Activated naive CD4-positive, alpha-beta T cell treated with anti-CD3 and anti-CD28 coated beads, Interleukin-2, amount 50 U/mL, for 24 hours (primary cell): Measurements from ENCODE around the gene DZIP3.
A peak's percentile ranks its signal among the peaks of the same experiment; 100 is the strongest.

Experiments
- H3K27ac Mint-ChIP-seq: one replicate; pipeline ENCODE4 v1.8.0; 2021; ENCODE audit warnings: mild to moderate bottlenecking, mixed read lengths
- H3K27me3 Mint-ChIP-seq: one replicate; pipeline ENCODE4 v1.8.0; 2021; ENCODE audit warnings: mixed read lengths
- H3K36me3 Mint-ChIP-seq: one replicate; pipeline ENCODE4 v1.8.0; 2021; ENCODE audit warnings: mixed read lengths
- H3K4me1 Mint-ChIP-seq: one replicate; pipeline ENCODE4 v1.8.0; 2021; ENCODE audit warnings: mixed read lengths
- H3K4me3 Mint-ChIP-seq: one replicate; pipeline ENCODE4 v1.8.0; 2021; ENCODE audit warnings: mild to moderate bottlenecking, mixed read lengths
- H3K9me3 Mint-ChIP-seq: one replicate; pipeline ENCODE4 v1.8.0; 2021; ENCODE audit warnings: mixed read lengths

DZIP3 gene, protein sequence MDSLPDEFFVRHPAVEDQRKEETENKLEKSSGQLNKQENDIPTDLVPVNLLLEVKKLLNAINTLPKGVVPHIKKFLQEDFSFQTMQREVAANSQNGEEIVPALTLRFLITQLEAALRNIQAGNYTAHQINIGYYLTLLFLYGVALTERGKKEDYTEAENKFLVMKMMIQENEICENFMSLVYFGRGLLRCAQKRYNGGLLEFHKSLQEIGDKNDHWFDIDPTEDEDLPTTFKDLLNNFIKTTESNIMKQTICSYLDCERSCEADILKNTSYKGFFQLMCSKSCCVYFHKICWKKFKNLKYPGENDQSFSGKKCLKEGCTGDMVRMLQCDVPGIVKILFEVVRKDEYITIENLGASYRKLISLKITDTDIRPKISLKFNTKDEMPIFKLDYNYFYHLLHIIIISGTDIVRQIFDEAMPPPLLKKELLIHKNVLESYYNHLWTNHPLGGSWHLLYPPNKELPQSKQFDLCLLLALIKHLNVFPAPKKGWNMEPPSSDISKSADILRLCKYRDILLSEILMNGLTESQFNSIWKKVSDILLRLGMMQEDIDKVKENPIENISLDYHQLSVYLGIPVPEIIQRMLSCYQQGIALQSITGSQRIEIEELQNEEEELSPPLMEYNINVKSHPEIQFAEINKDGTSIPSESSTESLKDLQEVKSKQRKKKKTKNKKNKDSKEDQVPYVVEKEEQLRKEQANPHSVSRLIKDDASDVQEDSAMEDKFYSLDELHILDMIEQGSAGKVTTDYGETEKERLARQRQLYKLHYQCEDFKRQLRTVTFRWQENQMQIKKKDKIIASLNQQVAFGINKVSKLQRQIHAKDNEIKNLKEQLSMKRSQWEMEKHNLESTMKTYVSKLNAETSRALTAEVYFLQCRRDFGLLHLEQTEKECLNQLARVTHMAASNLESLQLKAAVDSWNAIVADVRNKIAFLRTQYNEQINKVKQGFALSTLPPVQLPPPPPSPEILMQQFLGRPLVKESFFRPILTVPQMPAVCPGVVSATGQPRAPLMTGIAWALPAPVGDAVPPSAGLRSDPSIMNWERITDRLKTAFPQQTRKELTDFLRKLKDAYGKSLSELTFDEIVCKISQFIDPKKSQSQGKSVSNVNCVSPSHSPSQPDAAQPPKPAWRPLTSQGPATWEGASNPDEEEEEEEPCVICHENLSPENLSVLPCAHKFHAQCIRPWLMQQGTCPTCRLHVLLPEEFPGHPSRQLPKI

DNA sequence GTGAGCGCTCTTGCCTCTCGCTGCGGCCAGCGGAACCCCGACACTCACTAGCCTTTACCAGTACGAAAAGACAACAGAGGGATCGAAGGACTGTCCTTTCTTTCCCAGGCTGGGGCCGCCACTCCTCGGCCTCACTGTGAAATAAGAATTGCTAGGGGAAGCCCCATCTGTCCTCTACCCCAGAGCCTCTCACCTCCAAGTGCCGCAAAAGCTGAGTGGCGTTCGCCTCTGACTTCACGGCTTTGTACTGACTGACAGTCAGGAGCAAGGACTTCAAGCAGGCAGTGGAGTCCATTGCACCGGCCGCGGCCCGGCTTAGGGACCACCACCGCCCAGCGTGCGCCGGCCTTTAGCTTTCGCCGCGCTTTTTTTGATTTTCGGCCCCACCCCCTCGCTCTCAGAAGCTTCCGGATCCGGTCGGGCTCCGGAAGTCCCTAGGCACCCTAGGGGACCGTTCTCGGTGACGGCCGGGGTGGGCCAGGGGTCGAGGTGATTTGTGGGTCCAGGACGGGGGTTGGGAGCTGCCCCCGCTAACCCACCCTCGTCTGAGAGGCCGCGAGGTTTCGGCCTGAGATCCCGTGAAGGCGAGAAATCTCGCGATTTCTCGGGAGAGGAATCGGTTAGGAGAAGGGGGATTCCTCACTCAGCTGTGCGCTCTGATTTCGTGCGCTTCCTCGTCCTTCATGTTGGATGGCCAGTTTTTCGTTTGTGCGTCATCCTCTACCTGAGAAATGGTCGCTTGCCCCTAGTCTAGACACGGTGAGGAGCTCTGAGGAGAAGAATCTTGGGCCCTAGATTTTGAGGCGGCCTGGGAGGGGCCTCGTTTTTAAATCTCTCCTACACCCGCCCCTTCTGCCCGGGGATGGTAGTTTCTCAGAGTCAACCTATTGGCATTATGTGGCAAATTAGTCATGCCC is at the start of gene DZIP3, which contains the start of gene CIP2A:
DZIP3 (plus strand) TSS at position 642 of the 917 bp plus-strand sequence. CDS start 15,685 bp downstream, outside the sequence.
CIP2A (minus strand) TSS at position 358 of the 917 bp plus-strand sequence; CDS start at position 295, 63 bp downstream.
- Mint-ChIP-seq H3K4me1 (peaks cover 41% of the 10 kb centered on the region), H3K27ac (peak within 1 kb of the TSS; percentile 96), H3K4me3 (peak within 1 kb of the TSS; percentile 96), H3K27me3 (no peaks in the 10 kb centered on the region), H3K9me3 (no peaks in the 10 kb centered on the region), H3K36me3 (peaks cover 3% of the 10 kb centered on the region)

DNA sequence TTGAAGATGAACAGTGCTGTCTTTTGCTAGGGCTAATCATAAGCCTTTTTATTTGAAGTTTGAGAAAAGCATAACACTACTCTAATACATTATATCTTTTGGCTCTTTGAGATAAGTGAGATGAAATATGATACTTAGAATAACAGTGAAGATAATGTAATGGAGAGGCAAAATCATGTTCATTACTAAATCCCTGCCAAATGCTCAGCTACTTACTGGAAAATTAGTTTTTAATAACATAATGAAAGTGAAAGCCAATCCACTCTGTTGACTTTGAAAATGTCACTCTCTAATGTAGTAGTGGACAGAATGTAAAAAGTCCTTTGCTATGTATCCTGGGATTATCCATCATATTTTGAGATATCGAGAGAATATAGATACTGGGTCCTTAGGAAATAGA is 43.3 kb upstream of the DZIP3 start:
- H3K9me3 Mint-ChIP-seq = no peaks in the 10 kb centered on the region
- H3K27me3 Mint-ChIP-seq = no peaks in the 10 kb centered on the region
- peaks cover 10% of the 10 kb centered on the region for H3K4me1 Mint-ChIP-seq
- no peak overlapping the region for H3K27ac Mint-ChIP-seq
- peaks cover 11% of the 10 kb centered on the region for H3K36me3 Mint-ChIP-seq
- H3K4me3 Mint-ChIP-seq = peak overlapping the region; percentile 26

DNA sequence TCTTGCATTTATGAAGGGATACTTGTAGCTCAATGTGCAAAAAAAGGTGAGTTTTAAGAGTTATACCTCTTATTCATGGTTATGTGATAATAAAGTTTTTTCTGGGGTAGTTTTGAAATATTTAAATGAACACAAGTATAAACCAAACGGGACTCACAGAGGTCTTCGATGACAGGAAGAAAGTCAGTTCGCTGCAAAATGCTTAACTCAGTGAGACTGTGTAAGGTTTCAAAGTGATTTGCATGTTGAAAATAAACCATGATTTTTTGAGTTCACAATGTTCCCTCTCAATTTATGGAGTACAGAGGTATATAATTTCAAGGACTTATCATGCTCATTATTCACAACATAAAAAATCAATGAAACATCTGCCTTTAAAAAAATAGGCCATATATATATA is 42.8 kb upstream of the DZIP3 start:
- Mint-ChIP-seq H3K27me3 (no peaks in the 10 kb centered on the region), H3K9me3 (no peaks in the 10 kb centered on the region), H3K36me3 (peaks cover 11% of the 10 kb centered on the region), H3K4me3 (peak overlapping the region; percentile 26), H3K27ac (no peak overlapping the region), H3K4me1 (peaks cover 10% of the 10 kb centered on the region)

DNA sequence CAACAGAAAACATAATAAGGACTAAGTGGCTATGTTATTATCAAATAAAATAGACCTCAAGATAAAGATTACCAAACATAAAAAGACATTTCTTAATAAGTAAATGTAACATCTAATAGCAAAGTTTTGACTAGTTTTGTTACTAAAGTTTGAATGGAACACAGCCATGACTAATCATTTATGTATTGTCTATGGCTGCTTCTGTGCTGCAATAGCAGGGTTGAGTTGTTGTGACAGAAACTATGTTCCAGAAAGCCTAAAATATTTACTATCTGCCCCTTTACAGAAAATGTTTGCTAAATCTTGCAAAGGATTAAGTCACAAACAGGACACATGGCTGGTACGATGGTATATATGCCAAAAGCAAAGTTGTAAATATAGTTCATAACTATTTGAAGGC is 41.2 kb upstream of the DZIP3 start:
- Mint-ChIP-seq H3K27me3 (no peaks in the 10 kb centered on the region), H3K36me3 (peaks cover 11% of the 10 kb centered on the region), H3K4me1 (peaks cover 10% of the 10 kb centered on the region), H3K9me3 (no peaks in the 10 kb centered on the region), H3K4me3 (no peak overlapping the region), H3K27ac (no peak overlapping the region)

DNA sequence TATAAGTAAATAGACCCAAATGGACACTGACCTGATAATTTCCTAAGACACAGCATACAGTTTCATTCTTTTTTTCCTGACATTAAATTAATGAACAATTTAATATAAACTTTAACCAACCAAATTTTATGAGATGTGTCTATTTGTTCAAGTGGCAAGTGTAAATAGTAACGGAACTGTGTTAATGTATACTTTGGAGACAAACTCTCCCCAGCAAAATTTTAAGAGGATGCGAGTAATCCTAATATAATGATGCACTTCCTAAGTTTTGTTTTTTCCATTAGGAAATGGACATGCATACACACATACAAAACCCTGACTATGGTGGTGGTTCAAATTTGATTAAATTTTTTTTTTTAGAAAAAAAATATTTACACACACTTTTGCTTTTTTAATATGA is 40.6 kb upstream of the DZIP3 start:
- Mint-ChIP-seq H3K9me3 (no peaks in the 10 kb centered on the region), H3K4me3 (no peak overlapping the region), H3K27ac (no peak overlapping the region), H3K36me3 (peaks cover 8% of the 10 kb centered on the region), H3K4me1 (peaks cover 10% of the 10 kb centered on the region), H3K27me3 (no peaks in the 10 kb centered on the region)

DNA sequence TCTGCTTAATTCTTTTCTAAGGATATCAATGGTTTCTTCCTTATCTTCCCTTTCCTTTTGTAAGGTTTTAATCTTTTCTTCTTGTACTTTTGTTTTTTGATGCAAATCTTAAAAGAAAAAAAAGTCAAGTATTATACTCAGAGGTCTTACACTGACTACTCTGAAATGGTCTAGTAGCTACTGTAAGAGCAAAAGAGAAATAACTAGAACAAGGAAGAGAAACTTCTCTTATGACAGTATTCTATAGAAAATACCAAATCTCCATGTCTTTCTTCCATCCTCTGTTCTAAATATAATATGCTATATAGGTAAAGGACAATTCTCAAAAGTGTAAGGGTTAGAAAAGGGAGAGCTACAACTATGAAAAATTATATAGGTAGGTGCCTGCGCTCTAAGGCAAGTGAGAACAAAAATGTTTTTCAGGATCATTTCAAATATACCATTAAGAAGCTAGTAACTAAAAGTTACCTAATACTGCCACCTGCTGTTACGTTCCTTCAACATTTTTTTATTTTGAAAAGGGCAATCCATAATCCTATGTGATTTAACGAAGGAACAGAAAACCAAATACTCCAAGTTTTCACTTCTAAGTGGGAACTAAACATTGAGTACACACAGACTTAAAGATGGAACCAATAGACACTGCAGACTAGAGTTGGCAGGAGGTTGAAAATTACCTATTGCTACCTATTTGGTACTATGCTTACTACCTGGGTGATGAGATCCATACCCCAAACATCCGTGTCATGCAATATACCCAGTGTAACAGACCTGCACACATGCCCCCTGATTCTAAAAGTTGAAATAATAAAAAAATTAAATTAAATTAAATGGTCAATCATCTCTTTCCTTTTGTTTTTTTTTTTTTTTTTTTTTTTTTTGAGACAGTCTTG is 37.0 kb upstream of the DZIP3 start:
- Mint-ChIP-seq H3K9me3 (no peaks in the 10 kb centered on the region), H3K27me3 (no peaks in the 10 kb centered on the region), H3K4me1 (no peaks in the 10 kb centered on the region), H3K4me3 (no peak overlapping the region), H3K36me3 (peaks cover 6% of the 10 kb centered on the region), H3K27ac (no peak overlapping the region)

DNA sequence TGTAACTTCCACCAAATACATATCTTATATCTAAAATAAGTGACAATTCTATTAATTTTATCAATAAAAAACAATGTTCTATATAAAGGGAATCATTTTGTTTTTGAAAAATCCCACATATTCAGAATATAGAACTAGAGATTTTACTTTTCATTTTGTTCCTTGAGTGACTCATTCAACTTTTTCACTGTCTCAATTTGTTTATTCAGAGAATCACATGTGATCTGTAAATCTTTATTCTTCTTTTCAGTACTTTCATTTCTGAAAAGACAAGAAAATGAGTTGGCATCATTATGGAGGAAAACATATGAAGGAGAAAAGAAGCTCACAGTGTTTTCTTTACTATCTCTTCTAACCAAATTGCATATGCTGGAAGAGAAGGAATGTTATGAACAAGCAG is 35.3 kb upstream of the DZIP3 start:
- Mint-ChIP-seq H3K4me3 (no peak overlapping the region), H3K36me3 (peaks cover 6% of the 10 kb centered on the region), H3K27me3 (no peaks in the 10 kb centered on the region), H3K27ac (no peak overlapping the region), H3K4me1 (no peaks in the 10 kb centered on the region), H3K9me3 (no peaks in the 10 kb centered on the region)

DNA sequence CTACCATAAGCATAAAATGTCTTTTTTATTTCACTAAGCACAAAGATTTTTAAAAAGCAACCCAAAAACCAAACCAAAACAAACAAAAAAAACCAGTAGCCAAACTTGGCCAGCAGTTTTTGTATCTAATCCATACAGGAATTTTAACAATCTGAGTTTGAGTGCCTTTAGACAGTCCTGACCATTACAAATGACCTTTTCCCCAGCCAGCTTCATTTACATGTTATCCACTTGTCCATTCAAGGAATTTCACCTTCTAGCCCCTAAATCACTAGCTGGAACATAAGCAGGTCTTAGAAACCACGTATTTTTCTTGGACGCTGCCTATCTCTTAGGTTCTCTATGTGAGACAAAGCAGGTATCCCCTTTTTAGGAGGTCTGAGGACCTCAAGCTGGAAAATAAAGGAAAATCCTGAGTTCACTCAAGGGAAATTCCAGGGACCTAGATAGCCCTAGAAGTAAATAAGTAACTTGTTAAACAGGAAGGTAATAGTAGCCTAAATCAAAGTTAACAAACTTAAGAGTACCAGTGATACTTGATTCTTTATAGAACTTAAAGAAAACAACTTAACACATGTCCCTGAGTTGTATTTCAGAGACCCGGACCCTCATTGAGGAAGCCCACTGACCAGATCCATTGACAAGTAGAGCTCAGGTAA is 34.5 kb upstream of the DZIP3 start:
- Mint-ChIP-seq H3K36me3 (peaks cover 6% of the 10 kb centered on the region), H3K4me3 (no peak overlapping the region), H3K27me3 (no peaks in the 10 kb centered on the region), H3K9me3 (no peaks in the 10 kb centered on the region), H3K4me1 (no peaks in the 10 kb centered on the region), H3K27ac (no peak overlapping the region)

DNA sequence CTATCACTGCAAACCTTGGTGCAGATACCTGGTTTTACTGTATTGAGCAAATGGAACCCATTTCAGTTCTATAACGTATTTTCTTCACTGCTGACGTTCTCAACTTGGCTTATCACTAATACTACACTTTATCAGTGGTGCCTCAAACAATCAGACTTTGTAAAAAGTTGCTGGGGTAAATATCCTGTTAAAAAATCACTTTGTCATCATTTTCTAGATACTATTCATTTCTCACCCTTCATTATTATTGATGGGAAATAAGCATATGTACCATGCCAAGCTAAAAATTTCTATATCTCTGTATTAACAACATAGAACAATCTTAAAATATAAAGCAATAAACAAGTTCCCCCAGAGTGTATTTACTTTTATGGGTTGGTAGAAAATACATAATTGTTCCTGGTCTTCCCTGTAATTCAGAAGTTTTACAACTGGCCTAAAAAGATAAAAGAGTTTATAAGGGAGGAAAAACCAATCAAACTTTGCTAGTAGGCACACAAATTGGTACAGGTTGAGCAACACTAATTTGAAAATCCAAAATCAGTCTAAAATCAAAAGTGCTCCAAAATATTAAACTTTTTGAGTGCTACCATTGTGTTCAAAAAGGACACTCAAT is 33.4 kb upstream of the DZIP3 start:
- no peak overlapping the region for H3K4me3 Mint-ChIP-seq
- H3K4me1 Mint-ChIP-seq = no peaks in the 10 kb centered on the region
- H3K27ac Mint-ChIP-seq = no peak overlapping the region
- H3K27me3 Mint-ChIP-seq = no peaks in the 10 kb centered on the region
- H3K9me3 Mint-ChIP-seq = no peaks in the 10 kb centered on the region
- peaks cover 6% of the 10 kb centered on the region for H3K36me3 Mint-ChIP-seq

DNA sequence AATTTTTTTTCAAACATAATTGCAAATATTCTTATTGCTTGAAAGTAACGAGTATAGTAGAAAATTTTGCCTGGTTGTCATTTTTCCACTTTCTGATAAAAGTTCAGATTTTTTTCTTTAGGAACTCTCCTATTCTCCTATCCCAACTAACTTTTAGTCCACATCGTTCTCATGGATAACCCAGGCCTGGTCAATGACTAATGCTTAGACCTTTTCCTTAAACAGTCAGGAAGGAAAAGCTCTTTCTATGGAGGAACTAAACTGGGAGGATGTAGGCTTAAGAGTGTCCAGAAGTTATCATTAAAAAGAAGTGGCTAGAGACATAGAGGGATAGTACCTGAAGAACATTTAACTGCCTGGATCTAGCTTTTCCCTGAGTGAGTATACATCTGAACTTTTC is 27.0 kb upstream of the DZIP3 start:
- no peaks in the 10 kb centered on the region for H3K4me1 Mint-ChIP-seq
- H3K4me3 Mint-ChIP-seq = no peak overlapping the region
- H3K9me3 Mint-ChIP-seq = no peaks in the 10 kb centered on the region
- H3K36me3 Mint-ChIP-seq = peaks cover 3% of the 10 kb centered on the region
- H3K27me3 Mint-ChIP-seq = no peaks in the 10 kb centered on the region
- H3K27ac Mint-ChIP-seq = no peak overlapping the region

DNA sequence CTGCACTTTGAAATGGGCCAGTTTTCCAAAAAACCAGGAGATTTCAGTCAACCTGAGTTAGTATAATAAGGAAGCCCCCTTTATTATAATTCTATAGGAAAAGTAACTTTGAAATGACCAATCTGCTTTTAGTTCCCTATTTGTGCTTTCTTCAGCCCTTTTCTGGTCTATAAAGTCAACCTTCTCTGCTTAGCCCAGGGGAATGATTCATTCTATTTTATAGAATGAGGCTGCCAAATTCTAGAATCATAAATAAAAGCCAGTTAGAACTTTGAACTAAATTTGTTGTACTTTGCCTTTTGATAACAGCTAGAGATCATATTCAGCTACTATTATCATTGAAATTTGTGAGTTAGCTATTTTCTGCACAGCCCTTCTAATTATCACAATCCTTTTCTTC is 25.0 kb upstream of the DZIP3 start:
- Mint-ChIP-seq H3K4me3 (no peak overlapping the region), H3K27ac (no peak overlapping the region), H3K36me3 (peaks cover 4% of the 10 kb centered on the region), H3K27me3 (no peaks in the 10 kb centered on the region), H3K9me3 (no peaks in the 10 kb centered on the region), H3K4me1 (no peaks in the 10 kb centered on the region)

DNA sequence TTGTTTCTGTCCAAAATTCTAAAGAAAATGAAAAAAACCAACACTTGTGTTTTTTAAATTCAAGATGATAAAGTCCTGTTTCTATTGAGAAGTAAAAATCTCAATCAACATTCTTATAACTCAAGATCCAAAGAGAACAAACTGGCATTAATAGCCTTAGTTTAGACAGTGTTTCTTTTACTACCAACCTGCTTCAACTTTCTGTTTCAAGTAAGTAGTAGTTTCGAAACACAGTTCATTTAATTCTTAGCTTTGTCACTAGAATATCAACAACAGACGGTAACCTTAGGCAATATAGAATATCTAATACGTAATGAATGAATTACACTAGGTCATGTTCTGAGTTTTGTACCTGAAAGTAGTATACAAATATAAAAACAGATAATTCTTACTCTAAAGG is 24.0 kb upstream of the DZIP3 start:
- no peak overlapping the region for H3K27ac Mint-ChIP-seq
- peaks cover 8% of the 10 kb centered on the region for H3K36me3 Mint-ChIP-seq
- H3K4me3 Mint-ChIP-seq = no peak overlapping the region
- no peaks in the 10 kb centered on the region for H3K27me3 Mint-ChIP-seq
- H3K4me1 Mint-ChIP-seq = no peaks in the 10 kb centered on the region
- no peaks in the 10 kb centered on the region for H3K9me3 Mint-ChIP-seq

DNA sequence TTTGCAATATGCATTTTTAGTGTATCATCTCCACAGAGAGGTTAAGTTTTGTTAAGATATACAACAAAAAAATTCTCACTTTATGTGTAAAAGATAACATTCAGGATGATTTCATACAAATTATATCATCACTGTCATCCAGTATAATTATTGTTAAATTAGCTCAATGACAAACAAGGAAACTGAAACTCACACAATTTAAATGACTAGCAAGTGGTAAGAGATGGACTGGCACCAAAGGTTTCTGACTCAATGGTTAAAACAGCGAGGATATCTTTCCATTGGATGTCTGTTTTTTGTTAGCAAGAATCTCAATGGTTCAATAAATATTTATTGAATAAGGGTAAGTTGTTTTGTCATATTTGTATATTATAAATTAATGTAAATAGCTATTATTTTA is 22.9 kb upstream of the DZIP3 start:
- Mint-ChIP-seq H3K9me3 (no peaks in the 10 kb centered on the region), H3K4me1 (no peaks in the 10 kb centered on the region), H3K27ac (no peak overlapping the region), H3K27me3 (no peaks in the 10 kb centered on the region), H3K4me3 (no peak overlapping the region), H3K36me3 (peaks cover 8% of the 10 kb centered on the region)
